Hindlimb muscle (tissue), 1 donor: ENCODE measurements around the gene CCDC184. TPM values are rescaled to one million over a fixed set of nuclear protein-coding genes. Genes with fewer than 3 reads are reported as not detected.
"Not testable (repeated sequence)": the region's sequence is repeated elsewhere in the genome, so short reads cannot be mapped to it uniquely, and the experiment has no call there.

Experiments used
- DNase-seq: peaks from one replicate; pipeline ENCODE4 v3.0.0-alpha.2; 2013
- polyA plus RNA-seq: library from polyadenylated mRNA; unstranded; fragments of 120-200 nt; gene quantifications from one replicate; pipeline ENCODE4 v1.2.1, GENCODE V29; 2013; ENCODE audit not compliant: insufficient read length

Gene CCDC184
- 1.7 TPM for polyA plus RNA-seq

- DNase-seq, result peak; percentile 68
Observed at GRCh38 chr12:48183091-48183875, at the start of gene CCDC184. CCDC184 (plus strand) TSS chr12:48183644; CDS start chr12:48184123, 479 bp downstream.

- DNase-seq, result no peak
Observed at GRCh38 chr12:48135027-48135426, 48.4 kb upstream of the CCDC184 start.

- DNase-seq, result no peak
Observed at GRCh38 chr12:48142818-48143674, 40.4 kb upstream of the CCDC184 start.

- no peak for DNase-seq
Observed at GRCh38 chr12:48143898-48144297, 39.5 kb upstream of the CCDC184 start.

GRCh38 chr12:48145981-48146380 lies 37.5 kb upstream of the CCDC184 start:
- no peak for DNase-seq

- DNase-seq, result no peak
Observed at GRCh38 chr12:48151103-48151771, 32.2 kb upstream of the CCDC184 start.

- not testable (repeated sequence) for DNase-seq
Observed at GRCh38 chr12:48155786-48156185, 27.7 kb upstream of the CCDC184 start.

- no peak for DNase-seq
Observed at GRCh38 chr12:48156652-48157017, 26.8 kb upstream of the CCDC184 start.

GRCh38 chr12:48157018-48157888 lies 26.2 kb upstream of the CCDC184 start, which contains the start of gene ASB8:
ASB8 (minus strand) TSS chr12:48157515; CDS start chr12:48153496, 4,019 bp downstream.
- DNase-seq, result peak; percentile 98

- no peak for DNase-seq
Observed at GRCh38 chr12:48157889-48158370, 25.5 kb upstream of the CCDC184 start.

- no peak for DNase-seq
Observed at GRCh38 chr12:48160046-48160445, 23.4 kb upstream of the CCDC184 start.

GRCh38 chr12:48160807-48161206 lies 22.6 kb upstream of the CCDC184 start:
- no peak for DNase-seq

GRCh38 chr12:48163150-48163747 lies 20.2 kb upstream of the CCDC184 start:
- DNase-seq, result no peak

- DNase-seq, result no peak
Observed at GRCh38 chr12:48164451-48164850, 19.0 kb upstream of the CCDC184 start.

GRCh38 chr12:48165089-48165981 lies 18.1 kb upstream of the CCDC184 start:
- DNase-seq, result peak; percentile 50

- no peak for DNase-seq
Observed at GRCh38 chr12:48169011-48169410, 14.4 kb upstream of the CCDC184 start.

GRCh38 chr12:48175613-48176416 lies 7.6 kb upstream of the CCDC184 start:
- no peak for DNase-seq

- DNase-seq, result no peak
Observed at GRCh38 chr12:48176417-48176751, 7.1 kb upstream of the CCDC184 start.

- no peak for DNase-seq
Observed at GRCh38 chr12:48177982-48178381, 5.5 kb upstream of the CCDC184 start.
